ENCODE measurements around the gene CLIC3. TPM values are rescaled to one million over a fixed set of nuclear protein-coding genes. Genes with fewer than 3 reads are reported as not detected.

CLIC3 gene
- total RNA-seq, 2 experiments from 2014 or later, result not detected

DNA sequence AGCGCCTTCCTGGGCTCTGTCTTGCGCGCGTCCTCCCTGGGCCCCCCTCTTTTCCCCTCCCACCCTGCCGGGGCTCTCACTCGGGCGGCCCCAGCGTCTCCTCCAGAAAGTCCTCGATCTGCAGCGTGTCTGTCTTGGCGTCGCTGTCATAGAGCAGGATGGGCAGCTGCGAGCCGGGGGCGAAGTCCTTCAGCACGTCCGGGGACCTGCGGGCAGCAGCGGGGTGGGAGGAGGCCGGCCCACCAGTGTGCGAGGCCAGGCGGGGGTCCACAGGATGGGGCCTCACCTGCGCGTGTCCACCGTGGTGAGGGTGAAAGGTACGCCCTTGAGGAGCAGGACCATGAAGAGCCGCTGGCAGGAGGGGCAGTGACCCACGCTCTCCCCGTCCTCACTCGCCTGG is 1.0 kb downstream of the CLIC3 start:
- Histone ChIP-seq H3K79me2 (ENCODE audit: insufficient read depth, low read depth, low read length) (no peaks in the 10 kb centered on the region; the same call in 1 of the 2 replicates), H3K4me1 (ENCODE audit: insufficient read depth, low read length, poor library complexity, severe bottlenecking) (peaks cover 51% of the 10 kb centered on the region), H3K9me3 (ENCODE audit: low read length) (no peaks in the 10 kb centered on the region), H3K36me3 (ENCODE audit: insufficient read depth, low read length) (0 out of 2 replicates have a peak, but pooled peaks cover 3% of the 10 kb centered on the region), H3K4me2 (ENCODE audit: low read length) (no peak overlapping the region), H4K20me1 (ENCODE audit: insufficient read depth, low read length) (no peaks in the 10 kb centered on the region), H3K9me2 (ENCODE audit: insufficient read depth, low read length) (no peaks in the 10 kb centered on the region), H3K4me3 (ENCODE audit: low read depth, low read length, poor library complexity, severe bottlenecking) (no peak overlapping the region), H2AFZ (ENCODE audit: low read length) (no peak overlapping the region), H3K27ac (ENCODE audit: low read depth, low read length, poor library complexity, severe bottlenecking) (no peak overlapping the region)
- ChIA-PET POLR2A (no interaction called here), CTCF (ENCODE audit: unreplicated experiment) (interaction anchor here (0.6 kb wide), 1 partner anchor 687 kb away, joined by 11 read pairs; no protein-coding TSS in a partner anchor)
- intact Hi-C loops (cut with micrococcal nuclease; ENCODE audit: unreplicated experiment), result no loop called here
- TF ChIP-seq EZH2phosphoT487 (IDR thresholded peaks at IDR 0.05; ENCODE audit: borderline replicate concordance, low read depth, low read length), result no peak
- TF ChIP-seq, protein P1, sequence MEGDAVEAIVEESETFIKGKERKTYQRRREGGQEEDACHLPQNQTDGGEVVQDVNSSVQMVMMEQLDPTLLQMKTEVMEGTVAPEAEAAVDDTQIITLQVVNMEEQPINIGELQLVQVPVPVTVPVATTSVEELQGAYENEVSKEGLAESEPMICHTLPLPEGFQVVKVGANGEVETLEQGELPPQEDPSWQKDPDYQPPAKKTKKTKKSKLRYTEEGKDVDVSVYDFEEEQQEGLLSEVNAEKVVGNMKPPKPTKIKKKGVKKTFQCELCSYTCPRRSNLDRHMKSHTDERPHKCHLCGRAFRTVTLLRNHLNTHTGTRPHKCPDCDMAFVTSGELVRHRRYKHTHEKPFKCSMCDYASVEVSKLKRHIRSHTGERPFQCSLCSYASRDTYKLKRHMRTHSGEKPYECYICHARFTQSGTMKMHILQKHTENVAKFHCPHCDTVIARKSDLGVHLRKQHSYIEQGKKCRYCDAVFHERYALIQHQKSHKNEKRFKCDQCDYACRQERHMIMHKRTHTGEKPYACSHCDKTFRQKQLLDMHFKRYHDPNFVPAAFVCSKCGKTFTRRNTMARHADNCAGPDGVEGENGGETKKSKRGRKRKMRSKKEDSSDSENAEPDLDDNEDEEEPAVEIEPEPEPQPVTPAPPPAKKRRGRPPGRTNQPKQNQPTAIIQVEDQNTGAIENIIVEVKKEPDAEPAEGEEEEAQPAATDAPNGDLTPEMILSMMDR (conservative IDR thresholded peaks at IDR 0.05; ENCODE audit: low read length), result no peak
- no peak for DNase-seq (ENCODE audit: low spot score)
- no TSS peak for BruUV-seq (replicated peaks)

DNA sequence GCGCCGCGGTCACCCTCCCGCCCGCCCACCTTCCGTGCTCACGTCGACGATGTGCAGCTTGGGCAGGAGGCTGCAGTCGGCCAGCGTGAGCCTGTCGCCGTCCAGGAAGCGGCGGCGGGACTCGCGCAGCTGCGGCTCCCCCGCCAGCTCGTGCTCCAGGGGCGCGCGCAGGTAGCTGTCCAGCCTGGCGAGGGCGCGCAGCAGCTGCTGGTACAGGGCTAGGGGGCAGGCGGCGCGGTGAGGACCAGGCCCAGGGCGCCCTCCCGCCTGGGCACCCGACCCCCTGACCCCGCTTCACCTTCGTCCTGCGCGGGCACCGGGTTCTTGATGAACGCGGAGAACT is 1.5 kb downstream of the CLIC3 start:
- 0 out of 2 replicates have a peak, but pooled peaks cover 3% of the 10 kb centered on the region for H3K36me3 ChIP-seq (ENCODE audit: insufficient read depth, low read length)
- POLR2A ChIA-PET, result no interaction called here

More for the DNA sequence above, 1.5 kb downstream of the CLIC3 start:
- TF ChIP-seq EZH2phosphoT487 (IDR thresholded peaks at IDR 0.05; ENCODE audit: borderline replicate concordance, low read depth, low read length), result no peak
- TF ChIP-seq, protein P1 (conservative IDR thresholded peaks at IDR 0.05; ENCODE audit: low read length), result no peak
- no peak overlapping the region for H3K4me2 ChIP-seq (ENCODE audit: low read length)
- no peak for DNase-seq (ENCODE audit: low spot score)
- H3K4me1 ChIP-seq (ENCODE audit: insufficient read depth, low read length, poor library complexity, severe bottlenecking), result peaks cover 45% of the 10 kb centered on the region
- BruUV-seq (replicated peaks), result no TSS peak
- no peak overlapping the region for H3K4me3 ChIP-seq (ENCODE audit: low read depth, low read length, poor library complexity, severe bottlenecking)
- H2AFZ ChIP-seq (ENCODE audit: low read length), result no peak overlapping the region
- H4K20me1 ChIP-seq (ENCODE audit: insufficient read depth, low read length), result no peaks in the 10 kb centered on the region
- no peaks in the 10 kb centered on the region for H3K9me3 ChIP-seq (ENCODE audit: low read length)
- H3K79me2 ChIP-seq (ENCODE audit: insufficient read depth, low read depth, low read length), result no peaks in the 10 kb centered on the region; the same call in 1 of the 2 replicates
- H3K27ac ChIP-seq (ENCODE audit: low read depth, low read length, poor library complexity, severe bottlenecking), result no peak overlapping the region
- intact Hi-C loops (cut with micrococcal nuclease; ENCODE audit: unreplicated experiment), result no loop called here
- CTCF ChIA-PET (ENCODE audit: unreplicated experiment), result interaction anchor here (0.6 kb wide), 1 partner anchor 687 kb away, joined by 11 read pairs; no protein-coding TSS in a partner anchor
- no peaks in the 10 kb centered on the region for H3K9me2 ChIP-seq (ENCODE audit: insufficient read depth, low read length)
